Thyroid gland (tissue), 4 donors: Measurements from ENCODE around the gene LHX6. TPM values are rescaled to one million over a fixed set of nuclear protein-coding genes. Genes with fewer than 3 reads are reported as not detected.
A peak's percentile ranks its signal among the peaks of the same experiment; 100 is the strongest.

Experiments used
- DNase-seq, 2 donors: peaks; one replicate each; pipeline ENCODE4 v3.0.0-alpha.2; 2019
- H3K27ac ChIP-seq, 3 donors: fragments of 200-600 bp; sonication (generic); 1 replicate in 2 of 3; 2 replicates in 1 of 3; pipeline ENCODE4 v1.5.1; 2016 to 2019; ENCODE audit warnings: mild to moderate bottlenecking in 1 of 3, moderate library complexity in 1 of 3
- H3K27me3 ChIP-seq: fragments of 200-600 bp; sonication (generic); one replicate; pipeline ENCODE4 v1.5.1; 2019
- H3K36me3 ChIP-seq, 2 donors: fragments of 200-600 bp; sonication (generic); one replicate each; pipeline ENCODE4 v1.5.1; 2016 to 2019
- H3K4me1 ChIP-seq, 2 donors: fragments of 200-600 bp; sonication (generic); one replicate each; pipeline ENCODE4 v1.5.1; 2017 to 2019
- H3K4me3 ChIP-seq, 3 donors: fragments of 200-600 bp; sonication (generic); replicated peaks in 1 of 3; 1 replicate in 2 of 3; 2 replicates in 1 of 3; pipeline ENCODE4 v1.5.1; 2016; ENCODE audit warnings: mild to moderate bottlenecking in 1 of 3
- H3K9me3 ChIP-seq: fragments of 200-600 bp; sonication (generic); one replicate; pipeline ENCODE4 v1.5.1; 2017
- POLR2A ChIP-seq, 2 donors: fragments of 450-650 bp; IDR thresholded peaks; one replicate each; pipeline ENCODE4 v1.6.1; 2017; ENCODE audit warnings: antibody characterized with exemption in 2 of 2, mild to moderate bottlenecking in 2 of 2, moderate library complexity in 1 of 2
- WGBS, 2 donors: methylation state at CpG; one replicate each; pipeline ENCODE4 v1.1.5; 2017; 5-methylcytosine and 5-hydroxymethylcytosine counted together
- intact Hi-C: fragments of 100-400 bp; cut with DNase I; formaldehyde crosslinking; loops from one replicate; pipeline ENCODE4 v1.15.1; 2023
- total RNA-seq, 4 donors: library from RNA; depleted of rRNA; stranded (reverse); fragments of >200 nt; gene quantifications; one replicate each; pipeline ENCODE4 v1.2.3, GENCODE V29; 2016
- TF ChIP-seq, protein P1 (sequence below), 6 experiments: fragments of 200-600 bp in 3 of 6; fragments of 450-650 bp in 3 of 6; sonication (generic) in 3 of 6; IDR thresholded peaks; one replicate each; pipeline ENCODE4 v1.5.1; 2016 to 2019; ENCODE audit warnings: antibody characterized with exemption in 6 of 6, mild to moderate bottlenecking in 2 of 6, inconsistent platforms in 1 of 6, moderate library complexity in 1 of 6

The LHX6 gene
- total RNA-seq, 4 donors from 2014 or later = 1.3 to 4.4 (median 1.7) TPM

DNA sequence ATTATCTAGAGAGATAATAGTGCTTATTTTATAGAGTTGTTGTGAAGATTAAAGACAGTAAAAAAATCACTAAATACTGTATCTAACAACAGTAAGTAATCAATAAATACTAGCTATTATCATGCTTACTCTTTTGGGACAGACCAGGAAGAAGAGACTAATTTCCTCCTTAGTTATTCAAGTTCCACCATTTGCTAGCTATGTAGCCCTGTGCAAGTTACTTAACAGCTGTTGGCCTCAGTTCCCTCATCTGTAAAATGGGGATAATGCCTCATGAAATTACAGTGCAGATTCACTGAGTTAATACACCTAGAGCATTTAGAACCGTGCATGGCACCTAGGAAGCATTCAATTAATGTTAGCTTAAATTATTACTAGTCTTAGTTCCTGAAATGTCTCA lies 33.3 kb upstream of the LHX6 start:
- Histone ChIP-seq H3K4me1 (peaks cover 21 to 34% of the 10 kb centered on the region in 2 donors), H3K27ac (no peak overlapping the region), H3K36me3 (peaks cover 8 to 21% of the 10 kb centered on the region in 2 donors), H3K27me3 (no peaks in the 10 kb centered on the region), H3K9me3 (no peaks in the 10 kb centered on the region), H3K4me3 (no peak overlapping the region)
- WGBS, 2 donors = 88 to 97% methylated on average over 1 of the region's 1 CpG
- no peak for DNase-seq
- TF ChIP-seq, protein P1, sequence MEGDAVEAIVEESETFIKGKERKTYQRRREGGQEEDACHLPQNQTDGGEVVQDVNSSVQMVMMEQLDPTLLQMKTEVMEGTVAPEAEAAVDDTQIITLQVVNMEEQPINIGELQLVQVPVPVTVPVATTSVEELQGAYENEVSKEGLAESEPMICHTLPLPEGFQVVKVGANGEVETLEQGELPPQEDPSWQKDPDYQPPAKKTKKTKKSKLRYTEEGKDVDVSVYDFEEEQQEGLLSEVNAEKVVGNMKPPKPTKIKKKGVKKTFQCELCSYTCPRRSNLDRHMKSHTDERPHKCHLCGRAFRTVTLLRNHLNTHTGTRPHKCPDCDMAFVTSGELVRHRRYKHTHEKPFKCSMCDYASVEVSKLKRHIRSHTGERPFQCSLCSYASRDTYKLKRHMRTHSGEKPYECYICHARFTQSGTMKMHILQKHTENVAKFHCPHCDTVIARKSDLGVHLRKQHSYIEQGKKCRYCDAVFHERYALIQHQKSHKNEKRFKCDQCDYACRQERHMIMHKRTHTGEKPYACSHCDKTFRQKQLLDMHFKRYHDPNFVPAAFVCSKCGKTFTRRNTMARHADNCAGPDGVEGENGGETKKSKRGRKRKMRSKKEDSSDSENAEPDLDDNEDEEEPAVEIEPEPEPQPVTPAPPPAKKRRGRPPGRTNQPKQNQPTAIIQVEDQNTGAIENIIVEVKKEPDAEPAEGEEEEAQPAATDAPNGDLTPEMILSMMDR (IDR thresholded peaks at IDR 0.05) = no peak
- TF ChIP-seq POLR2A (IDR thresholded peaks at IDR 0.05) = no peak
- intact Hi-C loops = no loop called here

DNA sequence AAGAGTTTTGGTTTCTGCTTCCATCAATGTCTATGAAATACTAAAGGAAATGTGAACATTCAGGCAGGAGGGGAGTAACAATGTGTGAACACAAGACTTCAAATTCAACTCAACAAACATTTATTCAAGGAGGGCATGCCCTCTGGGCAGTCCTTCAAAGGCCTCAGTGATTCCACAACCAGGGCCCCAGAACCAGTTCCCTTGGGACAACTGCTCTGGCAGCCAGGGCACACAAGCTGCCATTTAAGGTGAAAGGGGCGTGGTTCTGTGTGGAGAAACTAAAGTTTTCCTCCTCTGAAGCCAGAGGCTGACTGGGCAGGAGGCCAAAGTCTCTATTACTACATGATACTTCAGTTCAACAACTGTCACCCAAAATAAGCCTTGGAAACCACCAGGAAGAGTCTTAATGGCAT lies 32.7 kb upstream of the LHX6 start:
- Histone ChIP-seq H3K4me1 (peaks cover 21 to 34% of the 10 kb centered on the region in 2 donors), H3K4me3 (no peak overlapping the region), H3K9me3 (no peaks in the 10 kb centered on the region), H3K27ac (no peak overlapping the region), H3K36me3 (peaks cover 8 to 21% of the 10 kb centered on the region in 2 donors), H3K27me3 (no peaks in the 10 kb centered on the region)
- DNase-seq = peak; percentile 63 to 69
- TF ChIP-seq, protein P1 (IDR thresholded peaks at IDR 0.05) = no peak
- TF ChIP-seq POLR2A (IDR thresholded peaks at IDR 0.05) = no peak
- WGBS, 2 donors = 55% methylated on average over 1 of the region's 1 CpG
- intact Hi-C loops = no loop called here

DNA sequence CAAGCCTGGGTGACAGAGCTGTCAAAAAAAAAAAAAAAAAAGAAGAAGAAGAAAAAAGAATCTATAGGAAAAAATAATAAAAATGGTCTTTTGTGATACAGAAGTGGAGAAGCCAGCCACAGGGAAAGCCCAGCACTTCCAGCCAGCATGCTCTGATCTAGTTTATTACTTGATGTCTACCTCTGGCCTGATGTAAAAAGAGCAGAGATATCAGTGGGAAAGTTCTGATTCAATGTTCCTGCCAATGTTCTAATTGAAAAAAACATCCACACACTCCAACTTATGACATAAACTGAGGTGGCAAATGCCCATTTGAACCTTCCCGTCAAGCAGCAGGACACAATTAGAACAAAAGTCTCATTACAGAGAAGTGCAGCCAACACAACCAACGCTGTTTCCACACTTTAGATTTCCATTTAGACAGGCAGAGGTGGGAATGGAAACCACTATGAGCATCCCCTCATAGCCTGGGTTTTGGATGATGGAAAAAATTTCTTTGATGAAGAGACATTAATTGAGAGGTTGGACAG lies 30.2 kb upstream of the LHX6 start:
- Histone ChIP-seq H3K36me3 (peaks cover 8 to 21% of the 10 kb centered on the region in 2 donors), H3K4me3 (no peak overlapping the region), H3K4me1 (peaks cover 17 to 24% of the 10 kb centered on the region in 2 donors), H3K27me3 (no peaks in the 10 kb centered on the region), H3K9me3 (no peaks in the 10 kb centered on the region), H3K27ac (no peak overlapping the region)
- 79 to 87% methylated on average over 2 of the region's 2 CpGs for WGBS, 2 donors
- TF ChIP-seq POLR2A (IDR thresholded peaks at IDR 0.05) = no peak
- TF ChIP-seq, protein P1 (IDR thresholded peaks at IDR 0.05) = no peak
- intact Hi-C loops = no loop called here
- no peak for DNase-seq

DNA sequence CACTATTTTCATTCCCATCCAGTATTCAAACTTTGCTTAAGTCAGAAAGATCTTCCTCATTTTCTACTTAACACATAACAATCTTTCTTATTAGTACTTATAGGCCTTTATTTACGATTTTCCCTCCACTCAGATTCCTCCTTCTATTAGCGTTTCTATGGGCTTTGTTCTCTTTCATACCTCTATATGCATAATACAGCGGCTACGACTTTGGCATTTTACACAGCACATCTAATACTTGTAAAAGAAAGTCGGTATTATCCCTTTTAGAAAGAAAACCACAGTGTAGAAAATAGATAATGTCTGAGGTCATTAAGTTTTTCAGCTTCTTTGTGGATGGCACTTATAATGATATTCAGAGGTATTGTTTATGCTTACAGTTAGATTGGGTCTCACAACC lies 27.4 kb upstream of the LHX6 start:
- no peak for DNase-seq
- Histone ChIP-seq H3K36me3 (peaks cover 8 to 34% of the 10 kb centered on the region in 2 donors), H3K27ac (no peak overlapping the region), H3K27me3 (no peaks in the 10 kb centered on the region), H3K4me1 (peaks cover under 1 to 4% of the 10 kb centered on the region in 2 donors), H3K4me3 (no peak overlapping the region), H3K9me3 (no peaks in the 10 kb centered on the region)
- TF ChIP-seq POLR2A (IDR thresholded peaks at IDR 0.05) = no peak
- TF ChIP-seq, protein P1 (IDR thresholded peaks at IDR 0.05) = no peak
- 92% methylated on average over 5 of the region's 5 CpGs for WGBS, 2 donors
- intact Hi-C loops = no loop called here

DNA sequence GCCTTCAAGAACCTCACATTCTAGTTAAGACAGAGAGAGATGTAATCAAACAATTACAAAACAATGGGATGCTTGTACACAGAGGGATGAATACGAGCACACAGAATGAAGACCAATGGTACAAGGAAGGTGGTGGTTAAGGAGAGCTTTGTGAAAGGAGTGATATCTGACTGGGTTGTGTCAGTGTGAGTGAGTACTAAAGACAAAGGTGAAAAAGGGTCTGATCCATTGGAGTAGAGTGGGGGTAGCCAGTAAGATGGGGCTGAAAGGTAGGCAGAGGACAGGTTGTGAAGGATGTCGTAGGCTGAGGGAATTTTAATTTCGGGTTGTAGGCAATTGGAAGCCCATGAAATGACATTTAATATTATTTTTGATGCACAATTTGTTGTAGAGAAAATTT lies 26.0 kb upstream of the LHX6 start:
- no peaks in the 10 kb centered on the region for H3K27me3 ChIP-seq
- H3K36me3 ChIP-seq = peaks cover 0 to 21% of the 10 kb centered on the region in 2 donors
- no peak overlapping the region for H3K4me3 ChIP-seq
- no peak for TF ChIP-seq POLR2A (IDR thresholded peaks at IDR 0.05)
- TF ChIP-seq, protein P1 (IDR thresholded peaks at IDR 0.05) = no peak
- H3K9me3 ChIP-seq = no peaks in the 10 kb centered on the region
- no peak for DNase-seq
- intact Hi-C loops = no loop called here
- WGBS, 2 donors = 93 to 95% methylated on average over 3 of the region's 3 CpGs
- peaks cover 0 to 4% of the 10 kb centered on the region in 2 donors for H3K4me1 ChIP-seq
- H3K27ac ChIP-seq = no peak overlapping the region
